CD4-positive, CD25-positive, alpha-beta regulatory T cell (primary cell): ENCODE measurements around the gene SLC8B1. TPM values are rescaled to one million over a fixed set of nuclear protein-coding genes. Genes with fewer than 3 reads are reported as not detected.

Experiments used
- ATAC-seq, 2 donors: fragments of 150-1000 bp; cut with Tn5 transposase; one replicate each; pipeline ENCODE4 v1.10.0; 2021; ENCODE audit warnings: low read depth in 2 of 2, moderate number of reproducible peaks in 2 of 2, moderate library complexity in 1 of 2
- DNase-seq, 3 donors: peaks; one replicate each; pipeline versions ENCODE4 v3.0.0 to v3.0.0-alpha.2; 2012 to 2022; ENCODE audit warnings: mixed read lengths in 1 of 3
- H3K27ac ChIP-seq: one replicate; pipeline ENCODE4 v1.7.0; 2013; ENCODE audit warnings: mild to moderate bottlenecking, low read length; ENCODE audit not compliant: insufficient read depth, poor library complexity, severe bottlenecking
- H3K27me3 ChIP-seq: one replicate; pipeline ENCODE4 v1.7.0; 2013; ENCODE audit warnings: low read length; ENCODE audit not compliant: control insufficient read depth, insufficient read depth
- H3K36me3 ChIP-seq: one replicate; pipeline ENCODE4 v1.7.0; 2013; ENCODE audit warnings: mild to moderate bottlenecking, low read length, moderate library complexity; ENCODE audit not compliant: control insufficient read depth, insufficient read depth
- H3K4me1 ChIP-seq: 2 replicates; pipeline ENCODE4 v1.7.0; 2013; ENCODE audit warnings: mild to moderate bottlenecking, low read length; ENCODE audit not compliant: insufficient read depth, control insufficient read depth, poor library complexity, severe bottlenecking
- H3K4me3 ChIP-seq: one replicate; pipeline ENCODE4 v1.7.0; 2013; ENCODE audit warnings: low read depth, mild to moderate bottlenecking, low read length, moderate library complexity
- H3K9me3 ChIP-seq, 2 experiments: 1 replicate in 1 of 2; 2 replicates in 1 of 2; pipeline ENCODE4 v1.7.0; 2013; ENCODE audit warnings: low read length in 2 of 2, mild to moderate bottlenecking in 1 of 2, moderate library complexity in 1 of 2; ENCODE audit not compliant: control insufficient read depth in 2 of 2
- H3K27ac Mint-ChIP-seq, 3 donors: one replicate each; pipeline ENCODE4 v1.8.0; 2020 to 2022; ENCODE audit warnings: mild to moderate bottlenecking in 3 of 3, mixed read lengths in 3 of 3, moderate library complexity in 2 of 3
- H3K27me3 Mint-ChIP-seq: one replicate; pipeline ENCODE4 v1.8.0; 2022; ENCODE audit warnings: mild to moderate bottlenecking, mixed read lengths
- H3K36me3 Mint-ChIP-seq: one replicate; pipeline ENCODE4 v1.8.0; 2020; ENCODE audit warnings: mixed read lengths
- H3K4me1 Mint-ChIP-seq, 4 donors: one replicate each; pipeline ENCODE4 v1.8.0; 2020 to 2022; ENCODE audit warnings: mixed read lengths in 4 of 4, mild to moderate bottlenecking in 1 of 4
- H3K4me3 Mint-ChIP-seq, 4 donors: one replicate each; pipeline ENCODE4 v1.8.0; 2020 to 2022; ENCODE audit warnings: mild to moderate bottlenecking in 4 of 4, mixed read lengths in 4 of 4, moderate library complexity in 3 of 4
- H3K9me3 Mint-ChIP-seq, 7 donors: one replicate each; pipeline ENCODE4 v1.8.0; 2020 to 2022; ENCODE audit warnings: mixed read lengths in 7 of 7, mild to moderate bottlenecking in 3 of 7, moderate library complexity in 2 of 7
- polyA plus RNA-seq, 4 donors: library from polyadenylated mRNA; unstranded; fragments of 300-500 nt; fragmentation: Illumina TruSeq; gene quantifications; one replicate each; pipeline ENCODE4 v1.2.3, GENCODE V29; 2021
- total RNA-seq: library from RNA; stranded (reverse); gene quantifications from one replicate; pipeline ENCODE4 v1.2.3, GENCODE V29; 2022

The SLC8B1 gene
- total and polyA plus RNA-seq, 5 donors from 2014 or later: 47.4 to 95.0 (median 77.8) TPM

- H3K27ac Mint-ChIP-seq: no peak overlapping the region
- H3K4me1 Mint-ChIP-seq: peaks cover 0 to 5% (median 0%) of the 10 kb centered on the region in 4 donors
- H3K36me3 Mint-ChIP-seq: peaks cover 19% of the 10 kb centered on the region
- ATAC-seq: no peak
- H3K4me3 Mint-ChIP-seq: no peak overlapping the region
- Histone ChIP-seq H3K36me3 (peaks cover 45% of the 10 kb centered on the region), H3K27ac (no peak overlapping the region), H3K9me3 (no peaks in the 10 kb centered on the region), H3K27me3 (no peaks in the 10 kb centered on the region), H3K4me3 (no peak overlapping the region), H3K4me1 (no peaks in the 10 kb centered on the region)
- no peaks in the 10 kb centered on the region for H3K27me3 Mint-ChIP-seq
- DNase-seq: no peak
- no peaks in the 10 kb centered on the region for H3K9me3 Mint-ChIP-seq
Measured at GRCh38 chr12:113297214-113297587, 37.7 kb downstream of the SLC8B1 start.

- ATAC-seq (no peak), DNase-seq (no peak)
- no peaks in the 10 kb centered on the region for H3K9me3 ChIP-seq
- peaks cover 42% of the 10 kb centered on the region for H3K36me3 ChIP-seq
- H3K4me3 Mint-ChIP-seq: no peak overlapping the region
- no peaks in the 10 kb centered on the region for H3K4me1 ChIP-seq
- no peaks in the 10 kb centered on the region for H3K27me3 ChIP-seq
- H3K27me3 Mint-ChIP-seq: no peaks in the 10 kb centered on the region
- H3K27ac ChIP-seq: no peak overlapping the region
- H3K36me3 Mint-ChIP-seq: peaks cover 19% of the 10 kb centered on the region
- no peak overlapping the region for H3K4me3 ChIP-seq
- peaks cover 0 to 3% (median 0%) of the 10 kb centered on the region in 4 donors for H3K4me1 Mint-ChIP-seq
- no peaks in the 10 kb centered on the region for H3K9me3 Mint-ChIP-seq
- H3K27ac Mint-ChIP-seq: no peak overlapping the region
Measured at GRCh38 chr12:113296557-113297213, 38.2 kb downstream of the SLC8B1 start.

- Mint-ChIP-seq H3K27me3 (no peaks in the 10 kb centered on the region), H3K36me3 (peaks cover 21% of the 10 kb centered on the region), H3K27ac (no peak overlapping the region), H3K9me3 (no peaks in the 10 kb centered on the region), H3K4me3 (no peak overlapping the region), H3K4me1 (peaks cover 0 to 2% (median 0%) of the 10 kb centered on the region in 4 donors)
- no peak for DNase-seq
- no peak overlapping the region for H3K4me3 ChIP-seq
- ATAC-seq: no peak
- H3K27ac ChIP-seq: no peak overlapping the region
- H3K4me1 ChIP-seq: no peaks in the 10 kb centered on the region
- peaks cover 45% of the 10 kb centered on the region for H3K36me3 ChIP-seq
- H3K27me3 ChIP-seq: no peaks in the 10 kb centered on the region
- H3K9me3 ChIP-seq: no peaks in the 10 kb centered on the region
Measured at GRCh38 chr12:113295886-113296556, 38.9 kb downstream of the SLC8B1 start.

- Histone ChIP-seq H3K27ac (no peak overlapping the region), H3K9me3 (no peaks in the 10 kb centered on the region), H3K36me3 (peaks cover 37% of the 10 kb centered on the region), H3K27me3 (no peaks in the 10 kb centered on the region), H3K4me3 (no peak overlapping the region), H3K4me1 (no peaks in the 10 kb centered on the region)
- no peaks in the 10 kb centered on the region for H3K9me3 Mint-ChIP-seq
- H3K27ac Mint-ChIP-seq: no peak overlapping the region
- H3K4me3 Mint-ChIP-seq: no peak overlapping the region
- no peaks in the 10 kb centered on the region for H3K27me3 Mint-ChIP-seq
- ATAC-seq: no peak
- no peaks in the 10 kb centered on the region for H3K4me1 Mint-ChIP-seq
- no peak for DNase-seq
- peaks cover 27% of the 10 kb centered on the region for H3K36me3 Mint-ChIP-seq
Measured at GRCh38 chr12:113293100-113293499, 41.8 kb downstream of the SLC8B1 start.

GRCh38 chr12:113292547-113292946 is 42.4 kb downstream of the SLC8B1 start:
- H3K36me3 ChIP-seq: peaks cover 37% of the 10 kb centered on the region
- Mint-ChIP-seq H3K27me3 (no peaks in the 10 kb centered on the region), H3K4me1 (no peaks in the 10 kb centered on the region), H3K9me3 (no peaks in the 10 kb centered on the region), H3K27ac (no peak overlapping the region), H3K36me3 (peaks cover 27% of the 10 kb centered on the region), H3K4me3 (no peak overlapping the region)
- no peaks in the 10 kb centered on the region for H3K27me3 ChIP-seq
- H3K9me3 ChIP-seq: no peaks in the 10 kb centered on the region
- no peak for ATAC-seq
- DNase-seq: no peak
- H3K4me1 ChIP-seq: no peaks in the 10 kb centered on the region
- H3K4me3 ChIP-seq: no peak overlapping the region
- no peak overlapping the region for H3K27ac ChIP-seq

GRCh38 chr12:113292091-113292490 is 42.8 kb downstream of the SLC8B1 start:
- ATAC-seq: no peak
- peaks cover 27% of the 10 kb centered on the region for H3K36me3 Mint-ChIP-seq
- H3K27me3 Mint-ChIP-seq: no peaks in the 10 kb centered on the region
- Histone ChIP-seq H3K27me3 (no peaks in the 10 kb centered on the region), H3K9me3 (no peaks in the 10 kb centered on the region), H3K27ac (no peak overlapping the region), H3K4me1 (no peaks in the 10 kb centered on the region), H3K36me3 (peaks cover 36% of the 10 kb centered on the region), H3K4me3 (no peak overlapping the region)
- peak overlapping the region in 2 of 3 donors; percentile 2 to 63 for H3K27ac Mint-ChIP-seq
- no peaks in the 10 kb centered on the region for H3K4me1 Mint-ChIP-seq
- H3K4me3 Mint-ChIP-seq: no peak overlapping the region
- H3K9me3 Mint-ChIP-seq: no peaks in the 10 kb centered on the region
- DNase-seq: no peak

- peaks cover 25% of the 10 kb centered on the region for H3K36me3 Mint-ChIP-seq
Measured at GRCh38 chr12:113291586-113291985, 43.3 kb downstream of the SLC8B1 start.

GRCh38 chr12:113290506-113290905 is 44.4 kb downstream of the SLC8B1 start:
- no peak overlapping the region for H3K4me3 Mint-ChIP-seq
- no peak overlapping the region for H3K27ac Mint-ChIP-seq
- H3K27me3 Mint-ChIP-seq: no peaks in the 10 kb centered on the region
- Histone ChIP-seq H3K9me3 (no peaks in the 10 kb centered on the region), H3K27me3 (no peaks in the 10 kb centered on the region), H3K27ac (no peak overlapping the region), H3K36me3 (peaks cover 27% of the 10 kb centered on the region), H3K4me3 (no peak overlapping the region), H3K4me1 (no peaks in the 10 kb centered on the region)
- no peak for DNase-seq
- peaks cover 27% of the 10 kb centered on the region for H3K36me3 Mint-ChIP-seq
- ATAC-seq: no peak
- H3K4me1 Mint-ChIP-seq: no peaks in the 10 kb centered on the region
- H3K9me3 Mint-ChIP-seq: no peaks in the 10 kb centered on the region

More at GRCh38 chr12:113291586-113291985, 43.3 kb downstream of the SLC8B1 start:
- no peak overlapping the region for H3K27ac ChIP-seq
- no peak for DNase-seq
- no peak for ATAC-seq
- H3K4me3 ChIP-seq: no peak overlapping the region
- no peaks in the 10 kb centered on the region for H3K27me3 Mint-ChIP-seq
- H3K9me3 ChIP-seq: no peaks in the 10 kb centered on the region
- peak overlapping the region in 2 of 3 donors; percentile 59 to 63 for H3K27ac Mint-ChIP-seq
- H3K4me1 Mint-ChIP-seq: no peaks in the 10 kb centered on the region
- H3K4me1 ChIP-seq: no peaks in the 10 kb centered on the region
- H3K27me3 ChIP-seq: no peaks in the 10 kb centered on the region
- H3K9me3 Mint-ChIP-seq: no peaks in the 10 kb centered on the region
- H3K36me3 ChIP-seq: peaks cover 32% of the 10 kb centered on the region
- H3K4me3 Mint-ChIP-seq: no peak overlapping the region
